Gastroesophageal sphincter (tissue), 4 donors: Measurements from ENCODE around the gene CNOT3. TPM values are rescaled to one million over a fixed set of nuclear protein-coding genes. Genes with fewer than 3 reads are reported as not detected.

Experiments
- ATAC-seq: fragments of 150-250 bp; one replicate; pipeline ENCODE4 v1.9.1; 2016; ENCODE audit warnings: mild to moderate bottlenecking, moderate library complexity
- H3K27ac ChIP-seq, 4 donors: fragments of 200-600 bp; sonication (generic) in 3 of 4; 1 replicate in 3 of 4; 2 replicates in 1 of 4; pipeline ENCODE4 v1.5.1; 2016 to 2019
- H3K27me3 ChIP-seq: fragments of 200-600 bp; sonication (generic); one replicate; pipeline ENCODE4 v1.5.1; 2019
- H3K36me3 ChIP-seq, 2 donors: fragments of 200-600 bp; sonication (generic); one replicate each; pipeline ENCODE4 v1.5.1; 2019; ENCODE audit warnings: control low read depth in 1 of 2
- H3K4me1 ChIP-seq, 3 donors: fragments of 200-600 bp; sonication (generic); 1 replicate in 2 of 3; 2 replicates in 1 of 3; pipeline ENCODE4 v1.5.1; 2016 to 2019; ENCODE audit warnings: control low read depth in 2 of 3
- H3K4me3 ChIP-seq, 2 donors: fragments of 200-600 bp; sonication (generic); one replicate each; pipeline ENCODE4 v1.5.1; 2019; ENCODE audit warnings: mild to moderate bottlenecking in 1 of 2, moderate library complexity in 1 of 2
- H3K9me3 ChIP-seq, 3 donors: fragments of 200-600 bp; sonication (generic); one replicate each; pipeline ENCODE4 v1.5.1; 2017 to 2019; ENCODE audit warnings: control low read depth in 2 of 3
- EP300 ChIP-seq: sonication (generic); formaldehyde crosslinking; IDR thresholded peaks from one replicate; pipeline ENCODE4 v1.6.1; 2017; ENCODE audit warnings: antibody characterized with exemption, mild to moderate bottlenecking
- POLR2A ChIP-seq, 2 donors: fragments of 450-650 bp; IDR thresholded peaks; one replicate each; pipeline ENCODE4 v1.6.1; 2017; ENCODE audit warnings: antibody characterized with exemption in 2 of 2, mild to moderate bottlenecking in 2 of 2, moderate library complexity in 1 of 2
- POLR2AphosphoS5 ChIP-seq: sonication (generic); formaldehyde crosslinking; IDR thresholded peaks from one replicate; pipeline ENCODE4 v1.6.1; 2017; ENCODE audit warnings: antibody characterized with exemption
- WGBS, 2 donors: methylation state at CpG; one replicate each; pipeline ENCODE4 v1.1.5; 2018; ENCODE audit warnings: low coverage in 1 of 2; 5-methylcytosine and 5-hydroxymethylcytosine counted together
- total RNA-seq, 4 donors: library from RNA; depleted of rRNA; stranded (reverse); fragments of >200 nt; gene quantifications; one replicate each; pipeline ENCODE4 v1.1.0, GENCODE V29; 2016
- TF ChIP-seq, protein P1 (sequence below), 4 experiments: fragments of 200-600 bp in 2 of 4; fragments of 450-650 bp in 2 of 4; sonication (generic) in 1 of 4; IDR thresholded peaks; one replicate each; pipeline ENCODE4 v1.5.1; 2017 to 2019; ENCODE audit warnings: antibody characterized with exemption in 4 of 4, mild to moderate bottlenecking in 2 of 4, moderate library complexity in 2 of 4

Gene CNOT3
- total RNA-seq, 4 donors from 2014 or later = 14.7 to 32.4 (median 23.1) TPM

DNA sequence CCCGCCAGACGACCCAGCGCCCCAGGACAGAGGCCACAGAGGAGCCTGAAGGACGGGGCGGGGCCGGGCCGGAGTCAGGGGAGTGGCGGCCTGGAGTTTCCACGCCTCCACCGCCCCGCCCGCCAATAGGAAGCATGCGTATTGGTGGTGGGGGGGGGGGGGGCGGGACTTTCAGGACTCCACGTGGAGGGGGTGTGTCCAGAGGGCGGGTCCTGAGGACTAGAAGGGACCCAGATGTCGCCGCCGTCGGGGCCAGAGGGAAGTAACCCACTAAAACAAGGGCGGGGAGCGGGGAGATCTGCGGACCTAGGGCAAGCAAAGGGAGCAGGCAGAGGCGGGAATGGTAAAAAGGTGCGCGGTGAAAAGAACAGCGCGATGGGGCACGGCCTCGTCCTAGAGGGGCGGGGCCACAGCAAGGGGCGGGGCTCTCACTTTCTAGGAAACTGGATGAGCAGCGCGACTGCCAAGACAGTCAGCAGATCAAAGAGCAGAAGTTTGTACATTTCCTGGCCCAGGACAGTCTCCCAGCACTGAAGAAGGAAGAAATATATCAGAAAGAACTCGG is 24.8 kb downstream of the CNOT3 start:
- Histone ChIP-seq H3K9me3 (no peaks in the 10 kb centered on the region), H3K27ac (peak overlapping the region in 3 of 4 donors; percentile 75 to 97 (median 89)), H3K4me1 (peaks cover 0 to 57% (median 40%) of the 10 kb centered on the region in 3 donors), H3K36me3 (peaks cover 0 to 9% of the 10 kb centered on the region in 2 donors), H3K27me3 (peaks cover 31% of the 10 kb centered on the region), H3K4me3 (peak overlapping the region; percentile 10 to 50)
- ATAC-seq = peak; percentile 50
- WGBS, 2 donors = 0 to 3% methylated on average over 11 of the region's 35 CpGs
- no peak for TF ChIP-seq POLR2A (IDR thresholded peaks at IDR 0.05)
- TF ChIP-seq EP300 = no peak
- TF ChIP-seq, protein P1, sequence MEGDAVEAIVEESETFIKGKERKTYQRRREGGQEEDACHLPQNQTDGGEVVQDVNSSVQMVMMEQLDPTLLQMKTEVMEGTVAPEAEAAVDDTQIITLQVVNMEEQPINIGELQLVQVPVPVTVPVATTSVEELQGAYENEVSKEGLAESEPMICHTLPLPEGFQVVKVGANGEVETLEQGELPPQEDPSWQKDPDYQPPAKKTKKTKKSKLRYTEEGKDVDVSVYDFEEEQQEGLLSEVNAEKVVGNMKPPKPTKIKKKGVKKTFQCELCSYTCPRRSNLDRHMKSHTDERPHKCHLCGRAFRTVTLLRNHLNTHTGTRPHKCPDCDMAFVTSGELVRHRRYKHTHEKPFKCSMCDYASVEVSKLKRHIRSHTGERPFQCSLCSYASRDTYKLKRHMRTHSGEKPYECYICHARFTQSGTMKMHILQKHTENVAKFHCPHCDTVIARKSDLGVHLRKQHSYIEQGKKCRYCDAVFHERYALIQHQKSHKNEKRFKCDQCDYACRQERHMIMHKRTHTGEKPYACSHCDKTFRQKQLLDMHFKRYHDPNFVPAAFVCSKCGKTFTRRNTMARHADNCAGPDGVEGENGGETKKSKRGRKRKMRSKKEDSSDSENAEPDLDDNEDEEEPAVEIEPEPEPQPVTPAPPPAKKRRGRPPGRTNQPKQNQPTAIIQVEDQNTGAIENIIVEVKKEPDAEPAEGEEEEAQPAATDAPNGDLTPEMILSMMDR (IDR thresholded peaks at IDR 0.05) = no peak
- no peak for TF ChIP-seq POLR2AphosphoS5

DNA sequence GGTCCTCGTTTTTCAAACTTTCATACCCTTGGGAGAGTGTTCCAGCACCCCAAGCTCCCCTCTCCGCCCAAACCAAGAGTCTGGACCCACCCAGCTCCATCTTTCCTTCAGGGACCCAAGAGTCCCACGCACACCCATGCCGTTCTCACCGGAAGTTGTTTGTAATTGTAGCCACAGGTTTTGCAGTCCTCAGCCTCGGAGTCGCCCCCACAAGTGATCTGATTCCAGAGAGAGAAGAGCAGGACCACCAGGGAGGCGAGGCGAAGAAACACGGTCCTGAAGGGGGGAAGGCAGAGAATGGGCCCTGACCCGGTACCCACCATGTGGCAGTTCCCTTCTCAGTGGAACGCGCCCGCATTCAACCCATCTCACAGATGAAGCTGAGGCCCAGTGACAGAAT is 25.3 kb downstream of the CNOT3 start:
- Histone ChIP-seq H3K36me3 (peaks cover 0 to 4% of the 10 kb centered on the region in 2 donors), H3K27ac (peak overlapping the region in 3 of 4 donors; percentile 75 to 97 (median 89)), H3K4me1 (peaks cover 0 to 54% (median 40%) of the 10 kb centered on the region in 3 donors), H3K27me3 (peaks cover 37% of the 10 kb centered on the region), H3K9me3 (no peaks in the 10 kb centered on the region), H3K4me3 (peak overlapping the region in 1 of 2 donors; percentile 50)
- TF ChIP-seq EP300 = no peak
- no peak for TF ChIP-seq POLR2A (IDR thresholded peaks at IDR 0.05)
- no peak for TF ChIP-seq POLR2AphosphoS5
- TF ChIP-seq, protein P1 (IDR thresholded peaks at IDR 0.05) = no peak
- ATAC-seq = no peak
- WGBS, 2 donors = 55 to 61% methylated on average over 3 to 11 of the region's 14 CpGs

DNA sequence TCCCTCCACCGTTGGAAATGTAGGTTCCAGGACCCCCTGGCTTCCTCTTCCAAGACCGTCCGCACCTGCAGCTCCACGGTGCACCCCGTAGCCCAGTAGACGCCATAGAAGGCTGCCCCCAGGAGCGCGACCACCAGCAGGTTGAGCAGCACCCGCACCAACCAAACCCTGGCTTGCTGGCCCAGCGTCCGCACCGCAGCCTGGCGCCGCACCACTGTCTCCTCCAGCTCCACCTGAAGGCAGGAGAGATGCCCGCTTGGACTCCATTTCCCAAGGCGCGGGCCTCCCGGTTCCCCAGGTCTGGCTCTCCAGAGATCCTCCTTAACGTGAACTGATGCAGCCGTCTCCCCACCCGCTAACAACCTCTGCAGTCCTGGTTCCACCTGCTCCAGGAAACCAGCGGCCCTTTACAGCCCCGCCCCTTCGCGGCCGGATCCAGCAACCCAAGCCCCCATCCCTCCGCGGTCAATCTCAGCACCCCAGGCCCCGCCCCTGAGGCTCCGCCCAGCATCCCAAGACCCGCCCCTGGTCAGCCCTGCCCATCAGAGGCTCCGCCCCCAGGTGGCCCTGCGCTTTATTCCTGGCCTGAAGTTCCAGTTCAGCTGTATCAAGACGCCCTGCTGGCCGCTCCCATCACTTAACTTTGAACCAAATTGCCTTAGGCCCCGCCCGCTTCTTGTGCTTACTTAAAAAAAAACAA is 27.0 kb downstream of the CNOT3 start:
- Histone ChIP-seq H3K36me3 (no peaks in the 10 kb centered on the region), H3K9me3 (no peaks in the 10 kb centered on the region), H3K4me3 (no peak overlapping the region), H3K4me1 (peaks cover 0 to 47% (median 31%) of the 10 kb centered on the region in 3 donors), H3K27me3 (peaks cover 42% of the 10 kb centered on the region), H3K27ac (no peak overlapping the region)
- 16% methylated on average over 12 of the region's 37 CpGs; no CpG with 5 or more reads in 1 of the 2 donors for whole genome bisulfite sequencing, 2 donors
- TF ChIP-seq POLR2A (IDR thresholded peaks at IDR 0.05) (no peak), POLR2AphosphoS5 (no peak), EP300 (no peak)
- TF ChIP-seq, protein P1 (IDR thresholded peaks at IDR 0.05) = no peak
- ATAC-seq = no peak

DNA sequence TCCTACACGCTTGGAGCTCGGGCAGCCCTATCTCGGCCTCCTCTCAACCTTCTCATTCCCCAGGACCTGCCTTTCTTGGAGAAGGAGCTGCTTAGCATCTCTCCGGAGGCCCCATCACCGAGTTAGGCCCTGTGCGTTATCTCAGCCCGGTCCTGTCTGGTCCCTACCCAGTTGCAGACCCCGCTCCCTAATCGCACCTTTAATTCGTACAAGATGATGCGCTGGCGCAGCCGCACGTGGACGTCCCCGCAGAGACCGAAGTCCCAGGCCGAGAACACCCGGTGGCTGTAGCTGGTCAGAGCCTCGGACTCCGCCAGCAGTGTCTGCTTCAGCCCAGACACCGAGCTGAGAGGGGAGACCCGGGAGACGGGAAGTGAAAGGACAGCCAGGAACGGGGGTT is 27.7 kb downstream of the CNOT3 start:
- peaks cover 42% of the 10 kb centered on the region for H3K27me3 ChIP-seq
- no peaks in the 10 kb centered on the region for H3K9me3 ChIP-seq
- ATAC-seq = no peak
- WGBS, 2 donors = 91% methylated on average over 8 of the region's 25 CpGs; no CpG with 5 or more reads in 1 of the 2 donors
- H3K4me1 ChIP-seq = peaks cover 0 to 45% (median 29%) of the 10 kb centered on the region in 3 donors
- TF ChIP-seq, protein P1 (IDR thresholded peaks at IDR 0.05) = no peak
- TF ChIP-seq POLR2A (IDR thresholded peaks at IDR 0.05) (no peak), EP300 (no peak), POLR2AphosphoS5 (no peak)
- no peak overlapping the region for H3K27ac ChIP-seq
- H3K4me3 ChIP-seq = no peak overlapping the region
- H3K36me3 ChIP-seq = no peaks in the 10 kb centered on the region
